ENCODE measurements around the gene RAN. TPM values are rescaled to one million over a fixed set of nuclear protein-coding genes. Genes with fewer than 3 reads are reported as not detected.

The RAN gene
- total RNA-seq, 1 experiment from 2014 or later = 1,193 TPM

DNA sequence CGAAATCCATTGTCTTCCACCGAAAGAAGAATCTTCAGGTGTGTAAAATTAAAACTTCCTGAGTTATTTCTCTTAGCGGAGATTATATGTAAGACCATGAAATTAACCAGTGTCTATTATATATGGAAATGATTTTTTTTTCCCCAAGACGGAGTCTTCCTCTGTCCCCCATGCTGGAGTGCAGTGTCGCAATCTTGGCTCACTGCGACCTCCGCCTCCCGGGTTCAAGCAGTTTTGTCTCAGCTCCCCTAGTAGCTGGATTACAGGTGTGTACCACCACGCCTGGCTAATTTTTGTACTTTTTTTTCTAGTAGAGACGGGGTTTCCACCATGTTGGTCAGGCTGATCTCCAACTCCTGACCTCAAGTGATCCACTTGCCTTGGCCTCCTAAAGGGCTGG lies 2.8 kb downstream of the RAN start:
- H3K27ac ChIP-seq (ENCODE audit: low read length) = no peak overlapping the region
- intact Hi-C loops (cut with micrococcal nuclease; ENCODE audit: unreplicated experiment) (no loop called here), in situ Hi-C loops (cut with HindIII; ENCODE audit: low pct_unique_long_range_greater_than_20kb, low sequenced_read_pairs) (no loop called here)
- TF ChIP-seq REST (IDR thresholded peaks at IDR 0.05; ENCODE audit: insufficient read depth in 1 of 2, low read depth in 2 of 2, low read length in 1 of 2) = no peak
- TF ChIP-seq SIN3A (IDR thresholded peaks at IDR 0.05; ENCODE audit: borderline replicate concordance, insufficient read depth, low read depth, low read length) = no peak
- TF ChIP-seq POLR2AphosphoS5 (IDR thresholded peaks at IDR 0.05; ENCODE audit: low read depth, low read length) = no peak
- TF ChIP-seq, protein P1, sequence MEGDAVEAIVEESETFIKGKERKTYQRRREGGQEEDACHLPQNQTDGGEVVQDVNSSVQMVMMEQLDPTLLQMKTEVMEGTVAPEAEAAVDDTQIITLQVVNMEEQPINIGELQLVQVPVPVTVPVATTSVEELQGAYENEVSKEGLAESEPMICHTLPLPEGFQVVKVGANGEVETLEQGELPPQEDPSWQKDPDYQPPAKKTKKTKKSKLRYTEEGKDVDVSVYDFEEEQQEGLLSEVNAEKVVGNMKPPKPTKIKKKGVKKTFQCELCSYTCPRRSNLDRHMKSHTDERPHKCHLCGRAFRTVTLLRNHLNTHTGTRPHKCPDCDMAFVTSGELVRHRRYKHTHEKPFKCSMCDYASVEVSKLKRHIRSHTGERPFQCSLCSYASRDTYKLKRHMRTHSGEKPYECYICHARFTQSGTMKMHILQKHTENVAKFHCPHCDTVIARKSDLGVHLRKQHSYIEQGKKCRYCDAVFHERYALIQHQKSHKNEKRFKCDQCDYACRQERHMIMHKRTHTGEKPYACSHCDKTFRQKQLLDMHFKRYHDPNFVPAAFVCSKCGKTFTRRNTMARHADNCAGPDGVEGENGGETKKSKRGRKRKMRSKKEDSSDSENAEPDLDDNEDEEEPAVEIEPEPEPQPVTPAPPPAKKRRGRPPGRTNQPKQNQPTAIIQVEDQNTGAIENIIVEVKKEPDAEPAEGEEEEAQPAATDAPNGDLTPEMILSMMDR (IDR thresholded peaks at IDR 0.05) = no peak
- TF ChIP-seq TCF7L2 (IDR thresholded peaks at IDR 0.05; ENCODE audit: low read depth, low read length) = no peak
- CTCF ChIA-PET = no interaction called here
- ATAC-seq (no peak), DNase-seq (ENCODE audit: low read depth, low spot score) (no peak)
- POLR2A ChIA-PET = no interaction called here
- H3K4me3 ChIP-seq (ENCODE audit: low read depth in 2 of 2, low read length in 2 of 2) = no peak overlapping the region
- BruUV-seq (replicated peaks) = no TSS peak
- H3K9me3 ChIP-seq (ENCODE audit: control insufficient read depth, insufficient read depth, low read depth, low read length) = no peaks in the 10 kb centered on the region
- H3K36me3 ChIP-seq (ENCODE audit: control insufficient read depth, insufficient read depth, low read length) = peaks cover 41% of the 10 kb centered on the region
- no peaks in the 10 kb centered on the region for H3K27me3 ChIP-seq (ENCODE audit: control insufficient read depth, insufficient read depth, low read length)
- H3K4me1 ChIP-seq (ENCODE audit: control insufficient read depth, insufficient read depth, low read length) = peaks cover 43% of the 10 kb centered on the region

GRCh38 chr12:130875193-130875592 lies 3.3 kb downstream of the RAN start:
- ChIA-PET POLR2A (interaction anchor here (0.7 kb wide), 1 partner anchor 127 kb away, joined by 3 read pairs; no protein-coding TSS in a partner anchor), CTCF (no interaction called here)

More at GRCh38 chr12:130875193-130875592, 3.3 kb downstream of the RAN start:
- in situ Hi-C loops (cut with HindIII; ENCODE audit: low pct_unique_long_range_greater_than_20kb, low sequenced_read_pairs) = no loop called here
- no peak overlapping the region for H3K27ac ChIP-seq (ENCODE audit: low read length)
- no peaks in the 10 kb centered on the region for H3K27me3 ChIP-seq (ENCODE audit: control insufficient read depth, insufficient read depth, low read length)
- H3K4me3 ChIP-seq (ENCODE audit: low read depth in 2 of 2, low read length in 2 of 2) = no peak overlapping the region
- TF ChIP-seq, protein P1 (IDR thresholded peaks at IDR 0.05) = no peak
- TF ChIP-seq REST (IDR thresholded peaks at IDR 0.05; ENCODE audit: insufficient read depth in 1 of 2, low read depth in 2 of 2, low read length in 1 of 2) = no peak
- no peak for TF ChIP-seq SIN3A (IDR thresholded peaks at IDR 0.05; ENCODE audit: borderline replicate concordance, insufficient read depth, low read depth, low read length)
- TF ChIP-seq POLR2AphosphoS5 (IDR thresholded peaks at IDR 0.05; ENCODE audit: low read depth, low read length) = no peak
- TF ChIP-seq TCF7L2 (IDR thresholded peaks at IDR 0.05; ENCODE audit: low read depth, low read length) = no peak
- DNase-seq (ENCODE audit: low read depth, low spot score) (no peak), ATAC-seq (no peak)
- H3K4me1 ChIP-seq (ENCODE audit: control insufficient read depth, insufficient read depth, low read length) = peaks cover 42% of the 10 kb centered on the region
- intact Hi-C loops (cut with micrococcal nuclease; ENCODE audit: unreplicated experiment) = no loop called here
- no peaks in the 10 kb centered on the region for H3K9me3 ChIP-seq (ENCODE audit: control insufficient read depth, insufficient read depth, low read depth, low read length)
- BruUV-seq (replicated peaks) = no TSS peak
- H3K36me3 ChIP-seq (ENCODE audit: control insufficient read depth, insufficient read depth, low read length) = peaks cover 41% of the 10 kb centered on the region
